HCT116 (cell line): ENCODE measurements around the gene BHMT.

Source experiments
- POLR2A ChIP-seq: IDR thresholded peaks from 2 replicates; pipeline ENCODE4 v1.7.0; 2011; ENCODE audit warnings: borderline replicate concordance; ENCODE audit not compliant: insufficient read depth, insufficient read length; ENCODE audit errors: extremely low read depth
- RAD21 ChIP-seq: IDR thresholded peaks from 2 replicates; pipeline ENCODE4 v1.6.1; 2012; ENCODE audit warnings: low read depth, mild to moderate bottlenecking
- TF ChIP-seq, protein P1 (sequence below), 3 experiments: fragments of 200-600 bp in 1 of 3; sonication (generic) in 1 of 3; IDR thresholded peaks in 2 of 3; conservative IDR thresholded peaks in 1 of 3; 2 replicates each; pipeline ENCODE4 v1.5.1; 2012 to 2017; ENCODE audit warnings: low read depth in 2 of 3, low read length in 2 of 3, antibody characterized with exemption in 1 of 3, borderline replicate concordance in 1 of 3, control low read depth in 1 of 3, mild to moderate bottlenecking in 1 of 3, mixed read lengths in 1 of 3, mixed run types in 1 of 3, moderate library complexity in 1 of 3; ENCODE audit not compliant: insufficient read depth in 1 of 3

DNA sequence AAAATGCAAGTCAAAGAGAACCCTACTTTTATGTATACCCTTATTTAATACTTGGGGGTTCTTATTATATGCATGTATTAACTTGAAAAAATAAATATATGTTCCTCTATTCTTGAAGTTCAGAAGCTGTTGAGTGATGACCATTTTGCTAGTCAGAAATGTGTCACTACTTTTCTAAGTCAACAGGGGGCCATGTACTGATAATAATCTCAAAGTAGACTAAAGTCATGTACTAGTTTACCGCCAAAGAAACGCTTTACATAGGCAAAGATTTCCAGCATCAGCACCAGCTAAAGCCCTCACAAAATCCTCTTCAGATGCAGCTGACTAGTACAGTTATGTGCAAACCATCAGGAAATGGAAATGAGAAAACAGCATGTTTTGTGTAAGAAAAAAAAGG is 5.7 kb upstream of the BHMT start:
- TF ChIP-seq, protein P1, sequence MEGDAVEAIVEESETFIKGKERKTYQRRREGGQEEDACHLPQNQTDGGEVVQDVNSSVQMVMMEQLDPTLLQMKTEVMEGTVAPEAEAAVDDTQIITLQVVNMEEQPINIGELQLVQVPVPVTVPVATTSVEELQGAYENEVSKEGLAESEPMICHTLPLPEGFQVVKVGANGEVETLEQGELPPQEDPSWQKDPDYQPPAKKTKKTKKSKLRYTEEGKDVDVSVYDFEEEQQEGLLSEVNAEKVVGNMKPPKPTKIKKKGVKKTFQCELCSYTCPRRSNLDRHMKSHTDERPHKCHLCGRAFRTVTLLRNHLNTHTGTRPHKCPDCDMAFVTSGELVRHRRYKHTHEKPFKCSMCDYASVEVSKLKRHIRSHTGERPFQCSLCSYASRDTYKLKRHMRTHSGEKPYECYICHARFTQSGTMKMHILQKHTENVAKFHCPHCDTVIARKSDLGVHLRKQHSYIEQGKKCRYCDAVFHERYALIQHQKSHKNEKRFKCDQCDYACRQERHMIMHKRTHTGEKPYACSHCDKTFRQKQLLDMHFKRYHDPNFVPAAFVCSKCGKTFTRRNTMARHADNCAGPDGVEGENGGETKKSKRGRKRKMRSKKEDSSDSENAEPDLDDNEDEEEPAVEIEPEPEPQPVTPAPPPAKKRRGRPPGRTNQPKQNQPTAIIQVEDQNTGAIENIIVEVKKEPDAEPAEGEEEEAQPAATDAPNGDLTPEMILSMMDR (IDR thresholded peaks at IDR 0.05 in 2 of 3, conservative IDR thresholded peaks at IDR 0.05 in 1 of 3; ENCODE audit: borderline replicate concordance in 1 of 3, insufficient read depth in 1 of 3, low read depth in 2 of 3, low read length in 2 of 3): peak in 1 of 3 experiments; percentile 20; a peak in 2 of 6 replicates
- TF ChIP-seq POLR2A (no peak), RAD21 (no peak)
